Measurements from ENCODE around the gene KCNJ12.
"Not testable (repeated sequence)": the region's sequence is repeated elsewhere in the genome, so short reads cannot be mapped to it uniquely, and the experiment has no call there.

Gene KCNJ12

GRCh38 chr17:21452377-21453143 is 76.4 kb downstream of the KCNJ12 start:
- peak overlapping the region; percentile 36 for H3K4me3 ChIP-seq (replicated peaks; ENCODE audit: low read depth, low read length)
- peak; percentile 75 for TF ChIP-seq CTCF (IDR thresholded peaks at IDR 0.05; ENCODE audit: low read length, missing control alignments)
- DNase-seq (ENCODE audit: low read depth), result peak; percentile 79

- DNase-seq (ENCODE audit: low read depth), result no peak
- no peak overlapping the region for H3K4me3 ChIP-seq (replicated peaks; ENCODE audit: low read depth, low read length)
- no peak for TF ChIP-seq CTCF (IDR thresholded peaks at IDR 0.05; ENCODE audit: low read length, missing control alignments)
Observed at GRCh38 chr17:21453144-21453898, 77.2 kb downstream of the KCNJ12 start.

GRCh38 chr17:21454006-21454405 is 77.8 kb downstream of the KCNJ12 start:
- not testable (repeated sequence) for DNase-seq (ENCODE audit: low read depth)

GRCh38 chr17:21454441-21454840 is 78.3 kb downstream of the KCNJ12 start:
- DNase-seq (ENCODE audit: low read depth), result no peak
- no peak for TF ChIP-seq CTCF (IDR thresholded peaks at IDR 0.05; ENCODE audit: low read length, missing control alignments)
- H3K4me3 ChIP-seq (replicated peaks; ENCODE audit: low read depth, low read length), result no peak overlapping the region

More at GRCh38 chr17:21454006-21454405, 77.8 kb downstream of the KCNJ12 start:
- not testable (repeated sequence) for H3K4me3 ChIP-seq (replicated peaks; ENCODE audit: low read depth, low read length)

- no peak for DNase-seq (ENCODE audit: low read depth)
- TF ChIP-seq CTCF (IDR thresholded peaks at IDR 0.05; ENCODE audit: low read length, missing control alignments), result no peak
- H3K4me3 ChIP-seq (replicated peaks; ENCODE audit: low read depth, low read length), result no peak overlapping the region
Observed at GRCh38 chr17:21455761-21456160, 79.6 kb downstream of the KCNJ12 start.

GRCh38 chr17:21456449-21456848 is 80.3 kb downstream of the KCNJ12 start:
- H3K4me3 ChIP-seq (replicated peaks; ENCODE audit: low read depth, low read length); DNase-seq (ENCODE audit: low read depth): not testable (repeated sequence)

GRCh38 chr17:21457051-21458026 is 81.2 kb downstream of the KCNJ12 start:
- no peak overlapping the region for H3K4me3 ChIP-seq (replicated peaks; ENCODE audit: low read depth, low read length)
- peak; percentile 73 for TF ChIP-seq CTCF (IDR thresholded peaks at IDR 0.05; ENCODE audit: low read length, missing control alignments)
- peak; percentile 83 for DNase-seq (ENCODE audit: low read depth)
